NCI-H526 treated with DMSO at 0.1 percent for 48 hours (cell line): ENCODE measurements around the gene AGAP3.

ENCODE experiments used
- DNase-seq: peaks from one replicate; lab custom pipeline; 2025; lab: John Stamatoyannopoulos, UW

AGAP3 gene

DNA sequence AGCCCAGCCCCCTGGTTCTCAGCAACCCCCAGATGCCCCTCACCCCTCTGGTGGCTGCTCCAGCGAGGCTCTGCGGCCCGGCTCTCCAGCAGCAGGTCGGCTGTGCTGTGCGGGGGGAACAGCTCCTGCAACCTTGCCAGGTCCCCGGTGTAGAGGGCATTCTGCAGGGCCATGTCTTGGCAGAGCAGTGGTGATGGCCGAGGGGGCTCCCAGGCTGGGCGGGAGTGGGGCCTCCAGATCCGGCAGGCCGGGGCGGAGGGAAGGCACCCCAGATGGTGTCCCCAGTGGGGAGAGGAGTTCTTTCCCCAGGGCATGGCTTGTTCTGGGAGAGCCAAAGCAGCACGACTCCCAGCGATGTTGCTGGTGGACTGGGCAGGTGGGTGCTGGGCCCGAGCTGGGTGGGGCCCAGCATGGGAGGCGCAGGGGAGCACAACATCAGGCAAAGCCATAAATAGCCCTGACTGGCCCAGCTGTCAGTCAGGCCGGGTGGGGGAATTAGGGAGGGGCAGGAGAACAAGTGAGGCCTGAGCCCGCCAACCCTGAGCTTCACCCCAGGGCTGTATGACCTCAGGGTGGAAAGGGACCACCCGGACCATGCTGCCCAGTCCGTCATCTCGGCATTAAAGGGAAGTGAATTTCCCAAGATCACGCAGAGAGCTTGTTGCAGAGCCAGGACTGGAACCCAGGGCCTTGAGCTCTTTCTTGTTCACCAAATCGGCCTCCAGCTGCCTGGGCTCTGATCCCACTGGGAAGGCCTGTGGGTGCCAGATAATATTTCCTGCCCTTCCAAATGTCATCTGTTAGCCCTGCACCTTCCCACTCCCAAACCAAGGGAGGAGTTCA is 101.4 kb downstream of the AGAP3 start:
- no peak for DNase-seq

DNA sequence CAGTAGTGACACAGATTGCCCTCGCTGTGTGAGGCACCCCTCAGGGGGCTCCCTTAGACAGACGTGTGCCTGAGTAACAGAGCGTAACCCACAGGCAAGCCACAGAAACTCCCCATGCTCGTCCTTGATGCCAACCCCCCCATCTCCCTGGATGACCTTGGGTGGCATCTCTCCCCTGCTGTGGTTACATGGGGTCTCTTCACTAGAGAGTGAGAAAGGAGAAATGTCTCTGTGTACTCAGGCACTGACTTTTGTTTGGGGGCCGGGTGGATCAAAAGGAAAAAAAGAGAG is 101.9 kb downstream of the AGAP3 start:
- no peak for DNase-seq

DNA sequence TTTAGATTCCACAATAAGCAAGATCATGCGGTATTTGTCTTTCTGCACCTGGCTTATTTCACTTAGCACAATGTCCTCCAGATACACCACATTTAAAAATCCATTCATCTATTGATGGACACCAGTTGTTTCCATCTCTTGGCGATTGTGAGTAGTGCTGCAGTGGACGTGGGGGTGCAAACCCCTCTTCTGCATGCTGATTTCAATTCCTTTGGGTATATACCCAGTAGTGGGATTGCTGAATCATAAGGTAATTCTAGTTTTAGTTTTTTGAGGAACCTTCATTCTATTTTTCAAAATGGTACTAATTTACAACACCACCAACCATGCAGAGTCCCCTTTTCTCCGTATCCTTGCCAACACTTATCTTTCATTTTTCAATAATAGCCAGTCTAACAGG is 102.8 kb downstream of the AGAP3 start:
- no peak for DNase-seq

DNA sequence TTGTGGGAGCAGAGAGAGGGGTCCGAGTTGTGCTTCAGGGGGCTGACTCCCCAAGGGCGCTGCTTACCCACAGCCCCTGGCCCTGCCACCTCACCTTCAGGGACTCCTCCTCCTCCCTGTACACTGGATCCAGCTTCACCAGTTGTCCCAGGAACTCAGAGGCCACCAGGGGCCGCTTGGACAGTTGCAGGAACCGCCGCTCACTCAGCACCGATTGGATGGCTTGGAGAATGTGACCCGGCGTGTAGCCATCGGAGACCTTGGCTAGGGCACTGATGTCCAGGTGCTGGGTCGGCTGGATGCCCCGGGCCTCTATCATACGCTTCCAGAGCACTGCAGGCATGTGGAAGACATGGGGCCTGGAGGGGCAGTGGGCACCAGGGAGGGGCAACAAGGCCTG is 105.3 kb downstream of the AGAP3 start:
- no peak for DNase-seq

DNA sequence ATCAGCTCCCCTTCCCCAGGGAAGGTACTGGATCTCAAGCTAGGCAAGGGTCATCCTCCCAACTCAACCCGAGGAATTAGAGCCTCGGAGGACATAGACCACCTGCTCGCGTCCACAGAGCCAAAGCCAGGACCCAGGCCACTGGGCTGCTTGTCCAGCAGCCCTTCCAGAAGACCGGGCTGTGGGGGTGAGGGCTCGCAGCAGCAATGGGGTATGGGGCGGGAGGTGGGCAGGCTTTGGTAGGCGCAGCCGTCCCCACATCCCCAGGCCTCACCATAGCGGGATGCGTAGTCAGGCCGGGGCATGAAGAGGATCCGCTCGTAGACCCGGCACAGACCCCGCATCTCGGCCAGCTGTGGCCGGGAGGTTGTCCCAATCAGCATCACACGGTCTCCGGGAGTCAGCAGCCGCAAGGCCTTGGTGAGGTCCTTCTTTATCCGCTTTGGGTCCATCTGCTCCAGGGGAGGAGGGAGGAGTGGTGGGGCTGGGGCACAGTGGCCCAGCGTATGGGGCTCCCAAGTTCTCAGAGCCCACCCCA is 105.8 kb downstream of the AGAP3 start:
- DNase-seq: no peak

DNA sequence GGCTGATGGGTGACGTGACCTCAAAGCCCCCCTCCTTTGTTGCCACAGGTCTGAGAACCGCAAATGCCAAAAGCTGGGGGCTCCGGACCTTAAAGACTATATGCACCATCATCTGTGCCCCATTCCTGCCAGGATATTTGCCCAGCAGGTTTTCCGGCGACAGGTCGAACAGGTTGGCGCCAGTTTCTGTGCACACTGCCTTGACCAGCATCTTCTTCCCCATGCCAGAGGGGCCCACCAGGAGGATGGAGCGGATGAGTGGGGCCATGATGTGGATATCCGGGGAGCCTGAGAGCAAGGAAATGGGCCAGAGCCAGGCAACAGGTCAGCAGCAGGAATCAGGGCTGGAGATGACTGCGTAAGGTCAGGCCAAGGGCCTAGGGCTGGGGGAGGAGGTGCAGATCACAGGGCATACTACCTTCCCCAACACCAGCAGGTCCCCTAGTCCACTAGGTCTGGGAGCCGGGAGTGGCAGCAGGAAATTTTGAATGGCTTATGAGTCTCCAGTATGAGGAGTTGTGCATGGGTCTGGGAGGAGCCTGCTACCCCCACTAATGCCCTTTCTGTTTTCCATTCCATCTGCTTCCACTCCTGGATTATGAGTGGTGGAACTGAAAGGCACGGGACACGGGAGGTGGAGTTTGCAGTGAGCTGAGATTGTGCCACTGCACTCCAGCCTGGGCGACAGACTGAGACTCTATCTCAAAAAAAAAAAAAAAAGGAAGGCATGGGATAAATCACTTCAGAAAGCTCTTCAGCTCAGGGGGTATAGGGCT is 107.1 kb downstream of the AGAP3 start:
- DNase-seq: no peak
